Measurements from ENCODE around the gene CHRDL2.

Gene CHRDL2

GRCh38 chr11:74748211-74749126 lies 17.2 kb upstream of the CHRDL2 start, which contains the start of gene RNF169:
Gene RNF169 (plus strand): TSS chr11:74748849. CDS start chr11:74748881, 32 bp downstream.
- DNase-seq: peak; percentile 82 to 97

- DNase-seq: no peak
These were observed 15.6 kb upstream of the CHRDL2 start for GRCh38 chr11:74746868-74747267.

GRCh38 chr11:74744277-74744676 lies 13.1 kb upstream of the CHRDL2 start:
- no peak for DNase-seq

GRCh38 chr11:74743640-74744039 lies 12.4 kb upstream of the CHRDL2 start:
- DNase-seq: no peak

GRCh38 chr11:74742070-74742469 lies 10.8 kb upstream of the CHRDL2 start:
- no peak for DNase-seq

- no peak for DNase-seq
These were observed 8.5 kb upstream of the CHRDL2 start for GRCh38 chr11:74739546-74740270.

- no peak for DNase-seq
These were observed 4.8 kb upstream of the CHRDL2 start for GRCh38 chr11:74736031-74736430.

GRCh38 chr11:74735365-74735928 lies 4.2 kb upstream of the CHRDL2 start:
- DNase-seq: no peak

GRCh38 chr11:74734559-74734925 lies 3.3 kb upstream of the CHRDL2 start:
- DNase-seq: no peak

GRCh38 chr11:74730571-74731260 lies 510 bp downstream of the CHRDL2 start:
- no peak for DNase-seq

- no peak for DNase-seq
These were observed 1.8 kb downstream of the CHRDL2 start for GRCh38 chr11:74729397-74729796.

- no peak for DNase-seq
These were observed 4.6 kb downstream of the CHRDL2 start for GRCh38 chr11:74726547-74727182.

- DNase-seq: no peak
These were observed 5.5 kb downstream of the CHRDL2 start for GRCh38 chr11:74725701-74726100.

GRCh38 chr11:74723511-74723910 lies 7.7 kb downstream of the CHRDL2 start:
- DNase-seq: no peak

- DNase-seq: peak; percentile 36 to 42
These were observed 9.8 kb downstream of the CHRDL2 start for GRCh38 chr11:74721479-74721835.

GRCh38 chr11:74720596-74721478 lies 10.4 kb downstream of the CHRDL2 start:
- peak in 1 of 2 experiments; percentile 41 for DNase-seq

- DNase-seq: no peak
These were observed 12.2 kb downstream of the CHRDL2 start for GRCh38 chr11:74719011-74719410.

GRCh38 chr11:74717221-74717969 lies 13.8 kb downstream of the CHRDL2 start:
- DNase-seq: no peak

GRCh38 chr11:74714904-74715303 lies 16.3 kb downstream of the CHRDL2 start:
- no peak for DNase-seq

GRCh38 chr11:74713686-74714085 lies 17.5 kb downstream of the CHRDL2 start:
- DNase-seq: no peak

Data from cerebellar nuclear complex (tissue), 1 donor.